Activated CD4-positive, CD25-positive, alpha-beta regulatory T cell treated with anti-CD3 and anti-CD28 coated beads, Interleukin-2, amount 50 U/mL, for 16 hours (primary cell): ENCODE data around the gene CPB2.

Source experiments
- DNase-seq: peaks from one replicate; pipeline ENCODE4 v3.0.0-alpha.2; 2020; ENCODE audit warnings: low read depth, low spot score

CPB2 gene

GRCh38 chr13:46097663-46098062, 7.2 kb downstream of the CPB2 start:
- no peak for DNase-seq

GRCh38 chr13:46097015-46097414, 7.8 kb downstream of the CPB2 start:
- no peak for DNase-seq

- no peak for DNase-seq
Measured at GRCh38 chr13:46094478-46094877, 10.4 kb downstream of the CPB2 start.

GRCh38 chr13:46088821-46089562, 15.8 kb downstream of the CPB2 start:
- DNase-seq = no peak

GRCh38 chr13:46087481-46087880, 17.4 kb downstream of the CPB2 start:
- DNase-seq = no peak

- no peak for DNase-seq
Measured at GRCh38 chr13:46086985-46087384, 17.8 kb downstream of the CPB2 start.

- DNase-seq = no peak
Measured at GRCh38 chr13:46086421-46086922, 18.4 kb downstream of the CPB2 start.

- DNase-seq = no peak
Measured at GRCh38 chr13:46085737-46086136, 19.1 kb downstream of the CPB2 start.

GRCh38 chr13:46082324-46082723, 22.5 kb downstream of the CPB2 start:
- DNase-seq = no peak

GRCh38 chr13:46079770-46080169, 25.1 kb downstream of the CPB2 start:
- no peak for DNase-seq

GRCh38 chr13:46077265-46077664, 27.6 kb downstream of the CPB2 start:
- no peak for DNase-seq

- no peak for DNase-seq
Measured at GRCh38 chr13:46076827-46077226, 28.0 kb downstream of the CPB2 start.

- DNase-seq = no peak
Measured at GRCh38 chr13:46075811-46076210, 29.0 kb downstream of the CPB2 start.

- no peak for DNase-seq
Measured at GRCh38 chr13:46071590-46072249, 33.1 kb downstream of the CPB2 start.

- DNase-seq = no peak
Measured at GRCh38 chr13:46063292-46063691, 41.5 kb downstream of the CPB2 start.

GRCh38 chr13:46062185-46062584, 42.6 kb downstream of the CPB2 start:
- DNase-seq = no peak

GRCh38 chr13:46059405-46059804, 45.4 kb downstream of the CPB2 start:
- DNase-seq = no peak

GRCh38 chr13:46058268-46058667, 46.6 kb downstream of the CPB2 start:
- DNase-seq = no peak

- DNase-seq = no peak
Measured at GRCh38 chr13:46057256-46058015, 47.4 kb downstream of the CPB2 start.

GRCh38 chr13:46053162-46054012, 51.4 kb downstream of the CPB2 start:
- DNase-seq = no peak
